ENCODE measurements around the gene GNG3. TPM values are rescaled to one million over a fixed set of nuclear protein-coding genes. Genes with fewer than 3 reads are reported as not detected.

GNG3 gene
- polyA plus RNA-seq, 4 donors = 0.75 to 9.0 TPM; not detected in 2

GRCh38 chr11:62716816-62717215 is 9.3 kb downstream of the GNG3 start:
- WGBS, 3 donors = 90 to 93% (median 92%) methylated on average over 11 of the region's 11 CpGs
- Histone ChIP-seq H3K27me3 (ENCODE audit: control insufficient read depth in 3 of 3, insufficient read depth in 3 of 3, low read length in 3 of 3) (no peaks in the 10 kb centered on the region), H3K9me3 (ENCODE audit: control insufficient read depth in 2 of 2, insufficient read depth in 1 of 2, low read depth in 1 of 2, low read length in 1 of 2) (no peaks in the 10 kb centered on the region), H3K4me1 (ENCODE audit: control insufficient read depth in 3 of 3, insufficient read depth in 2 of 3, low read depth in 1 of 3, low read length in 2 of 3) (peaks cover 4 to 35% (median 8%) of the 10 kb centered on the region in 3 donors), H3K36me3 (ENCODE audit: control insufficient read depth in 3 of 3, insufficient read depth in 2 of 3, low read depth in 1 of 3, low read length in 3 of 3) (peaks cover 30 to 66% (median 41%) of the 10 kb centered on the region in 3 donors), H3K27ac (ENCODE audit: low read depth in 1 of 3, low read length in 2 of 3) (peak overlapping the region in 1 of 3 donors; percentile 12), H3K4me3 (ENCODE audit: low read depth in 1 of 3, low read length in 3 of 3) (no peak overlapping the region)
- DNase-seq = no peak
- FAIRE-seq = no peak

GRCh38 chr11:62719302-62719978 is 12.0 kb downstream of the GNG3 start:
- no peak overlapping the region for H3K27ac ChIP-seq (ENCODE audit: low read depth in 1 of 3, low read length in 2 of 3)
- no peak for DNase-seq
- H3K36me3 ChIP-seq (ENCODE audit: control insufficient read depth in 3 of 3, insufficient read depth in 2 of 3, low read depth in 1 of 3, low read length in 3 of 3) = peaks cover 35 to 72% (median 55%) of the 10 kb centered on the region in 3 donors
- no peaks in the 10 kb centered on the region for H3K9me3 ChIP-seq (ENCODE audit: control insufficient read depth in 2 of 2, insufficient read depth in 1 of 2, low read depth in 1 of 2, low read length in 1 of 2)
- 71 to 77% (median 71%) methylated on average over 2 of the region's 2 CpGs for WGBS, 3 donors
- no peak for FAIRE-seq
- peaks cover 0 to 21% (median 5%) of the 10 kb centered on the region in 3 donors for H3K4me1 ChIP-seq (ENCODE audit: control insufficient read depth in 3 of 3, insufficient read depth in 2 of 3, low read depth in 1 of 3, low read length in 2 of 3)
- H3K4me3 ChIP-seq (ENCODE audit: low read depth in 1 of 3, low read length in 3 of 3) = no peak overlapping the region
- no peaks in the 10 kb centered on the region for H3K27me3 ChIP-seq (ENCODE audit: control insufficient read depth in 3 of 3, insufficient read depth in 3 of 3, low read length in 3 of 3)

GRCh38 chr11:62721994-62722393 is 14.5 kb downstream of the GNG3 start:
- FAIRE-seq = no peak
- H3K4me3 ChIP-seq (ENCODE audit: low read depth in 1 of 3, low read length in 3 of 3) = no peak overlapping the region
- H3K9me3 ChIP-seq (ENCODE audit: control insufficient read depth in 2 of 2, insufficient read depth in 1 of 2, low read depth in 1 of 2, low read length in 1 of 2) = no peaks in the 10 kb centered on the region
- DNase-seq = no peak
- WGBS, 3 donors = 70 to 84% (median 81%) methylated on average over 7 of the region's 7 CpGs
- H3K27ac ChIP-seq (ENCODE audit: low read depth in 1 of 3, low read length in 2 of 3) = no peak overlapping the region
- H3K27me3 ChIP-seq (ENCODE audit: control insufficient read depth in 3 of 3, insufficient read depth in 3 of 3, low read length in 3 of 3) = no peaks in the 10 kb centered on the region
- peaks cover 19 to 61% (median 35%) of the 10 kb centered on the region in 3 donors for H3K36me3 ChIP-seq (ENCODE audit: control insufficient read depth in 3 of 3, insufficient read depth in 2 of 3, low read depth in 1 of 3, low read length in 3 of 3)
- peaks cover 0 to 8% (median under 1%) of the 10 kb centered on the region in 3 donors for H3K4me1 ChIP-seq (ENCODE audit: control insufficient read depth in 3 of 3, insufficient read depth in 2 of 3, low read depth in 1 of 3, low read length in 2 of 3)

GRCh38 chr11:62724171-62724570 is 16.7 kb downstream of the GNG3 start:
- peaks cover 17 to 44% (median 30%) of the 10 kb centered on the region in 3 donors for H3K36me3 ChIP-seq (ENCODE audit: control insufficient read depth in 3 of 3, insufficient read depth in 2 of 3, low read depth in 1 of 3, low read length in 3 of 3)
- H3K4me3 ChIP-seq (ENCODE audit: low read depth in 1 of 3, low read length in 3 of 3) = peak overlapping the region in 2 of 3 donors; percentile 36 to 82
- H3K27me3 ChIP-seq (ENCODE audit: control insufficient read depth in 3 of 3, insufficient read depth in 3 of 3, low read length in 3 of 3) = no peaks in the 10 kb centered on the region
- DNase-seq (no peak), FAIRE-seq (no peak)
- H3K9me3 ChIP-seq (ENCODE audit: control insufficient read depth in 2 of 2, insufficient read depth in 1 of 2, low read depth in 1 of 2, low read length in 1 of 2) = no peaks in the 10 kb centered on the region
- peaks cover 0 to 8% (median 0%) of the 10 kb centered on the region in 3 donors for H3K4me1 ChIP-seq (ENCODE audit: control insufficient read depth in 3 of 3, insufficient read depth in 2 of 3, low read depth in 1 of 3, low read length in 2 of 3)
- H3K27ac ChIP-seq (ENCODE audit: low read depth in 1 of 3, low read length in 2 of 3) = no peak overlapping the region
- WGBS, 3 donors = 11 to 42% (median 32%) methylated on average over 8 of the region's 8 CpGs

- H3K27me3 ChIP-seq (ENCODE audit: control insufficient read depth in 3 of 3, insufficient read depth in 3 of 3, low read length in 3 of 3) = no peaks in the 10 kb centered on the region
- FAIRE-seq (no peak), DNase-seq (peak; percentile 50 to 73)
- peaks cover 11 to 31% (median 23%) of the 10 kb centered on the region in 3 donors for H3K36me3 ChIP-seq (ENCODE audit: control insufficient read depth in 3 of 3, insufficient read depth in 2 of 3, low read depth in 1 of 3, low read length in 3 of 3)
- H3K27ac ChIP-seq (ENCODE audit: low read depth in 1 of 3, low read length in 2 of 3) = peak overlapping the region; percentile 45 to 95 (median 90)
- WGBS, 3 donors = 0 to 1% (median 0%) methylated on average over 7 of the region's 7 CpGs
- peaks cover 2 to 10% (median 2%) of the 10 kb centered on the region in 3 donors for H3K4me1 ChIP-seq (ENCODE audit: control insufficient read depth in 3 of 3, insufficient read depth in 2 of 3, low read depth in 1 of 3, low read length in 2 of 3)
- H3K9me3 ChIP-seq (ENCODE audit: control insufficient read depth in 2 of 2, insufficient read depth in 1 of 2, low read depth in 1 of 2, low read length in 1 of 2) = no peaks in the 10 kb centered on the region
- peak overlapping the region; percentile 81 to 83 (median 82) for H3K4me3 ChIP-seq (ENCODE audit: low read depth in 1 of 3, low read length in 3 of 3)
These were observed 18.2 kb downstream of the GNG3 start for GRCh38 chr11:62725646-62726045.

DNA sequence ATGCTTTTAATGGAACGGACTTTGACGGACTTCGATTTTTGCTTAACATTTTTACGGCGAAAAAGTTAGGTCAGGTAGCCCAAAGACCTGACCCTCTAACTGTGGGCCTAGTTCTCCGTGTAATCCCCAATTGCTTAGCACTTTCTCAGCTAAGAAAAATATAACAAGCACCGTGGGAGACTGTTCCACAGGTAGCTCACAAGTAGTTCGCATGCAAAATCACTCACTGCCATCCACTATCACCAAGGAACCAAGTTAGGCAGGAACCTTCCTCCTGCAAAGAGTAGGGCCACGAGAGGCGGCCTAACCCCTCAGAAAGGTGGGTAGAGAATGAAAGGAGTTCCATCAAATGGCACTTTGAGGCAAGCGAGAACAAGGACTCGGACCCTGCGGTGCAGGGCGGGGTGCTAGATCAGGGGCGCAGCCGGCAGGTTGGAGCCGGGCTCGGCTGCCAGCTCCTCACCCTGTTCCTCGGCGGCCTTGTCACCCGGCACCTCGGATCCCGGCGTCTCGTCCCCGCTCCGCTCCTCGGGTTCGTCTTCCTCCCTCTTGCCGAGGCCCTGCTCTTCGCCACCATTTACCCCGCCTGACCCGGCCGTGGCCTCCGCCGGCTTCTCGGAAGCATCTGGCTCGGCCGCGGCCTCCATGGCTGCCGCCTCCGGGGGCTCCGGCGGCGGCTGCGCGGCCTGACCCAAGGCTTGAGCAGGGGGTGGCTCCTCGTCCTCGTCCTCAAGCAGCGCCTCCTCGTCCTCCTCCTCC is 18.9 kb downstream of the GNG3 start:
- Histone ChIP-seq H3K27ac (ENCODE audit: low read depth in 1 of 3, low read length in 2 of 3) (peak overlapping the region; percentile 90 to 95 (median 95)), H3K4me3 (ENCODE audit: low read depth in 1 of 3, low read length in 3 of 3) (peak overlapping the region; percentile 81 to 83 (median 82)), H3K4me1 (ENCODE audit: control insufficient read depth in 3 of 3, insufficient read depth in 2 of 3, low read depth in 1 of 3, low read length in 2 of 3) (peaks cover 2 to 10% (median 2%) of the 10 kb centered on the region in 3 donors), H3K27me3 (ENCODE audit: control insufficient read depth in 3 of 3, insufficient read depth in 3 of 3, low read length in 3 of 3) (no peaks in the 10 kb centered on the region), H3K9me3 (ENCODE audit: control insufficient read depth in 2 of 2, insufficient read depth in 1 of 2, low read depth in 1 of 2, low read length in 1 of 2) (no peaks in the 10 kb centered on the region), H3K36me3 (ENCODE audit: control insufficient read depth in 3 of 3, insufficient read depth in 2 of 3, low read depth in 1 of 3, low read length in 3 of 3) (peaks cover 14 to 32% (median 18%) of the 10 kb centered on the region in 3 donors)
- DNase-seq (peak in 1 of 2 donors; percentile 28), FAIRE-seq (no peak)
- 0 to 1% (median 0%) methylated on average over 46 to 51 of the region's 51 CpGs for WGBS, 3 donors

DNA sequence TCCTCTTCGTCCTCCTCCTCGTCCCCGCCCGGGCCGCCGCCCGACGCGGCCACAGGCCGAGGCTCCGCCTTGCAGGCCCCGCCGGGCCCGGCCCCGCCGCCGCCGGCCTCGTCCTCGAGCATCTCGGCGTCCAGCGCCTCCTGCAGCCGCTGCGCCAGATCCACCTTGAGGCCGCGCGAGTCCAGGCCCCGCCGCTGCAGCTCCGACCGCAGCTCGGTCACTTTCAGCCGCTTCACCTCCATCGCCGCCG is 19.4 kb downstream of the GNG3 start:
- DNase-seq (no peak), FAIRE-seq (no peak)
- H3K27me3 ChIP-seq (ENCODE audit: control insufficient read depth in 3 of 3, insufficient read depth in 3 of 3, low read length in 3 of 3) = no peaks in the 10 kb centered on the region
- 1% methylated on average over 15 to 37 of the region's 37 CpGs; no CpG with 5 or more reads in 1 of the 3 donors for WGBS, 3 donors
- H3K27ac ChIP-seq (ENCODE audit: low read depth in 1 of 3, low read length in 2 of 3) = peak overlapping the region; percentile 90 to 95 (median 95)
- peaks cover 11 to 32% (median 18%) of the 10 kb centered on the region in 3 donors for H3K36me3 ChIP-seq (ENCODE audit: control insufficient read depth in 3 of 3, insufficient read depth in 2 of 3, low read depth in 1 of 3, low read length in 3 of 3)
- peaks cover 2 to 10% (median 2%) of the 10 kb centered on the region in 3 donors for H3K4me1 ChIP-seq (ENCODE audit: control insufficient read depth in 3 of 3, insufficient read depth in 2 of 3, low read depth in 1 of 3, low read length in 2 of 3)
- H3K4me3 ChIP-seq (ENCODE audit: low read depth in 1 of 3, low read length in 3 of 3) = peak overlapping the region; percentile 81 to 83 (median 82)
- no peaks in the 10 kb centered on the region for H3K9me3 ChIP-seq (ENCODE audit: control insufficient read depth in 2 of 2, insufficient read depth in 1 of 2, low read depth in 1 of 2, low read length in 1 of 2)

DNA sequence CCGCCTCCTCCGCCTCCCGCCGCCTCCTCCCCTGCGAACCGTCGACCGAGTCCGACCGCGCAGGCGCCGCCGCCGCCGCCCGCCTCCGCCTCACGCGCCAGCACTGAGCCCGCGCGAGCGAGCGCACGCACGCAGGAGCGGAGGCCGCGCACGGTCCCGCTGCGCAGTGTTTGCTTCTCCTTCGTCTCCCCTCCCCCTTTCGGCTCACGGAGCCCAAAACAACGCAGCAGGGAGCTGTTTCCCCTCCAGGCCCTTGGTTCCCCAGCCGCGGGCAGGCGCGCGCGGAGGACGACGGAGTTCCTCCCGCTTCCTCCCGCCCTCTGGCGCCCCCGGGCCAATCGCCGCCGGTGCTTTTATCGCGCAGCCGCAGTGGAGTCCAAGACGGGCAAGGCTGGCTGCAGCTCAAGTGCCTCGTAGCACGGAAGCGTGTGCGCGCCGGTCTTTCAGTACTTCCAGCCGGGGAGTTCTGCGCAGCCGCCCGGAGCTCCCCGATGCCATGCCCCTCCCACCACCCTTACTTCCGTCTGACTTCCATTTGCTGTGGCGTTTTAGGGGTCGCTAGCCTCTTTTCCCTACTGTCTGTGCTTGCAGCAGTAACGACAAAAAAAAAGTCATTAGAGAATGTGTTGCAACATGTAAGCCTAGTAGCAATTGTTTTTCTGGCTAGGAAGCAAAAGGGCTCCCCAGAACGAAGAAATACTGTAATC is 19.8 kb downstream of the GNG3 start, which contains the start of gene HNRNPUL2:
HNRNPUL2 (minus strand) TSS at position 293 of the 707 bp plus-strand sequence. CDS start 301 bp downstream, outside the sequence.
- H3K36me3 ChIP-seq (ENCODE audit: control insufficient read depth in 3 of 3, insufficient read depth in 2 of 3, low read depth in 1 of 3, low read length in 3 of 3) = peaks cover 7 to 29% (median 13%) of the 10 kb centered on the region in 3 donors
- H3K4me3 ChIP-seq (ENCODE audit: low read depth in 1 of 3, low read length in 3 of 3) = peak within 1 kb of the TSS; percentile 81 to 83 (median 82)
- DNase-seq = peak; percentile 99 to 100
- no peaks in the 10 kb centered on the region for H3K9me3 ChIP-seq (ENCODE audit: control insufficient read depth in 2 of 2, insufficient read depth in 1 of 2, low read depth in 1 of 2, low read length in 1 of 2)
- 0 to 1% (median 1%) methylated on average over 61 to 72 of the region's 72 CpGs for WGBS, 3 donors
- peak within 1 kb of the TSS; percentile 90 to 95 (median 95) for H3K27ac ChIP-seq (ENCODE audit: low read depth in 1 of 3, low read length in 2 of 3)
- H3K27me3 ChIP-seq (ENCODE audit: control insufficient read depth in 3 of 3, insufficient read depth in 3 of 3, low read length in 3 of 3) = no peaks in the 10 kb centered on the region
- peaks cover 2 to 10% (median 2%) of the 10 kb centered on the region in 3 donors for H3K4me1 ChIP-seq (ENCODE audit: control insufficient read depth in 3 of 3, insufficient read depth in 2 of 3, low read depth in 1 of 3, low read length in 2 of 3)
- FAIRE-seq = no peak

Measured in small intestine (tissue), 7 donors.